HepG2 (cell line): ENCODE data around the gene MYLK. TPM values are rescaled to one million over a fixed set of nuclear protein-coding genes. Genes with fewer than 3 reads are reported as not detected.

Source experiments
- ATAC-seq: fragments of 200-7000 bp; cut with Tn5 transposase; 3 replicates; pipeline ENCODE4 v1.9.1; 2020; ENCODE audit warnings: mild to moderate bottlenecking, moderate library complexity
- BruUV-seq: library from RNA; stranded (reverse); fragments of 400-500 nt; replicated peaks from 2 replicates; lab custom pipeline; 2021; lab: Mats Ljungman, UMichigan
- CTCF ChIA-PET: fragments of 300-600 bp; formaldehyde crosslinking; extraction: SDS; loops from one replicate; lab custom pipeline; 2021; ENCODE audit warnings: low total read pairs, inconsistent platforms, low intra/inter-chr PET ratio; lab: Yijun Ruan, JAX
- POLR2A ChIA-PET: fragments of 350-600 bp; sonication (Branson Sonifier 250); formaldehyde crosslinking; loops from one replicate; lab custom pipeline; 2020; ENCODE audit warnings: antibody characterized with exemption, inconsistent platforms; lab: Yijun Ruan, JAX
- DNase-seq: peaks from one replicate; pipeline ENCODE4 v3.0.0-alpha.2; 2015; ENCODE audit warnings: low spot score
- FAIRE-seq: peaks from 3 replicates; lab custom pipeline; 2011; peaks lifted over from hg19 to GRCh38; lab: Jason Lieb, UNC
- H2AFZ ChIP-seq: one replicate; pipeline ENCODE4 v1.6.1; 2011; ENCODE audit warnings: low read length, inconsistent platforms
- H3K27ac ChIP-seq: fragments of 300-600 bp; 3 replicates; pipeline ENCODE4 v1.8.0; 2011; ENCODE audit warnings: mixed run types, mild to moderate bottlenecking, mixed read lengths, low read length, inconsistent platforms; ENCODE audit not compliant: insufficient read depth; ENCODE audit errors: extremely low read length
- H3K27me3 ChIP-seq, 2 experiments: fragments of 200-600 bp in 1 of 2; 2 replicates in 1 of 2; 3 replicates in 1 of 2; pipeline versions ENCODE4 v1.6.0 to v1.8.0; 2011; ENCODE audit warnings: low read length in 2 of 2, mild to moderate bottlenecking in 2 of 2, moderate library complexity in 2 of 2, inconsistent platforms in 1 of 2; ENCODE audit not compliant: insufficient read depth in 2 of 2, control insufficient read depth in 1 of 2
- H3K36me3 ChIP-seq, 2 experiments: fragments of 200-600 bp in 1 of 2; replicated peaks in 1 of 2; 2 replicates in 1 of 2; 3 replicates in 1 of 2; pipeline versions ENCODE4 v1.5.1 to v1.8.0; 2011; ENCODE audit warnings: low read length in 2 of 2, inconsistent platforms in 1 of 2; ENCODE audit not compliant: insufficient read depth in 2 of 2, control insufficient read depth in 1 of 2
- H3K4me1 ChIP-seq: 2 replicates; pipeline ENCODE4 v1.5.1; 2012; ENCODE audit warnings: low read length, inconsistent platforms; ENCODE audit not compliant: insufficient read depth
- H3K4me2 ChIP-seq: 2 replicates; pipeline ENCODE4 v1.6.0; 2011; ENCODE audit warnings: low read depth, low read length, inconsistent platforms
- H3K4me3 ChIP-seq, 3 experiments: fragments of 200-600 bp in 1 of 3; sonication (generic), shearing (Covaris generic) in 1 of 3; replicated peaks in 1 of 3; 2 replicates each; pipeline ENCODE4 v1.5.1; 2011 to 2016; ENCODE audit warnings: low read length in 3 of 3, inconsistent platforms in 2 of 3, low read depth in 2 of 3, mild to moderate bottlenecking in 2 of 3, control low read depth in 1 of 3, mixed read lengths in 1 of 3; ENCODE audit not compliant: insufficient read depth in 1 of 3
- H3K79me2 ChIP-seq: one replicate; pipeline ENCODE4 v1.6.1; 2011; ENCODE audit warnings: low read length, inconsistent platforms; ENCODE audit not compliant: insufficient read depth
- H3K9ac ChIP-seq: 2 replicates; pipeline ENCODE4 v1.6.0; 2011; ENCODE audit warnings: mild to moderate bottlenecking, low read depth, low read length, inconsistent platforms; ENCODE audit not compliant: insufficient read depth
- H3K9me3 ChIP-seq: 2 replicates; pipeline ENCODE4 v1.5.1; 2012; ENCODE audit warnings: mild to moderate bottlenecking, low read length
- H4K20me1 ChIP-seq: 2 replicates; pipeline ENCODE4 v1.6.0; 2011; ENCODE audit warnings: inconsistent platforms, mild to moderate bottlenecking, low read length, moderate library complexity; ENCODE audit not compliant: insufficient read depth
- ATF5 ChIP-seq: sonication (generic); formaldehyde crosslinking; IDR thresholded peaks from 2 replicates; pipeline ENCODE4 v1.4.0; 2020; ENCODE audit warnings: mild to moderate bottlenecking, low read depth, missing genetic modification reagents
- HMGXB4 ChIP-seq, 2 experiments: sonication (generic) in 1 of 2; formaldehyde crosslinking in 1 of 2; IDR thresholded peaks; 2 replicates each; pipeline versions ENCODE4 v1.4.0 to v1.6.1; 2018 to 2020; ENCODE audit warnings: missing genetic modification reagents in 2 of 2, borderline replicate concordance in 1 of 2, low read depth in 1 of 2, mild to moderate bottlenecking in 1 of 2, missing biosample characterization in 1 of 2
- YY1 ChIP-seq: IDR thresholded peaks from 2 replicates; pipeline ENCODE4 v1.6.1; 2011; ENCODE audit warnings: low read length, low read depth, moderate library complexity, mild to moderate bottlenecking; ENCODE audit not compliant: insufficient read depth, insufficient replicate concordance
- ZSCAN12 ChIP-seq: sonication (generic); formaldehyde crosslinking; IDR thresholded peaks from 2 replicates; pipeline ENCODE4 v1.9.0; 2021; ENCODE audit warnings: mild to moderate bottlenecking, missing genetic modification reagents
- WGBS: methylation state at CpG from one replicate; pipeline ENCODE4 v1.1.6; 2017; ENCODE audit warnings: low lambda C conversion rate; 5-methylcytosine and 5-hydroxymethylcytosine counted together
- in situ Hi-C: cut with HindIII; loops from 2 replicates; pipeline ENCODE4 v1.10.0; 2017; ENCODE audit warnings: low pct_unique_long_range_greater_than_20kb; ENCODE audit not compliant: extremely low pct_ligation_motif_present
- intact Hi-C: fragments of 100-400 bp; cut with micrococcal nuclease; formaldehyde crosslinking; loops from one replicate; pipeline ENCODE4 v1.10.0; 2022; ENCODE audit not compliant: unreplicated experiment
- polyA plus RNA-seq, 8 experiments: library from polyadenylated mRNA; depleted of rRNA in 3 of 8; stranded (reverse) in 7 of 8; unstranded in 1 of 8; fragments of >200 nt; fragmentation: Illumina TruSeq in 4 of 8; extraction: Trizol in 4 of 8; gene quantifications; 2 replicates each; pipeline versions ENCODE4 v1.2.1 to v1.2.3, GENCODE V29; 2011 to 2016; ENCODE audit warnings: low read depth in 4 of 8, missing spikeins in 1 of 8, mixed read lengths in 1 of 8; ENCODE audit not compliant: insufficient read depth in 1 of 8
- total RNA-seq, 5 experiments: library from RNA; depleted of rRNA; stranded (reverse); fragments of >200 nt; fragmentation: Illumina TruSeq; extraction: Trizol; gene quantifications; 2 replicates each; pipeline ENCODE4 v1.2.3, GENCODE V29; 2016; ENCODE audit warnings: low read depth in 1 of 5

The MYLK gene
- total and polyA plus RNA-seq, 2 of the 13 experiments (the other 11 are each of a cell fraction or from before 2014, with no cell fraction given) = 10.6 to 34.9 TPM

GRCh38 chr3:123637131-123637530 is 247.0 kb downstream of the MYLK start (continued):
- TF ChIP-seq ATF5 (CRISPR knock-in tag) (no peak), YY1 (no peak), ZSCAN12 (CRISPR knock-in tag) (no peak)

GRCh38 chr3:123636431-123636841 is 247.7 kb downstream of the MYLK start:
- H3K9ac ChIP-seq = no peak overlapping the region
- ATAC-seq (no peak), DNase-seq (no peak), FAIRE-seq (no peak)
- in situ Hi-C loops (no loop called here), intact Hi-C loops (loop anchor here (2.0 kb wide), 1 partner anchor 30 kb away; no protein-coding TSS in a partner anchor)
- no peaks in the 10 kb centered on the region for H4K20me1 ChIP-seq
- H3K4me3 ChIP-seq = no peak overlapping the region
- H3K27ac ChIP-seq = no peak overlapping the region
- ChIA-PET CTCF (no interaction called here), POLR2A (no interaction called here)
- no peaks in the 10 kb centered on the region for H3K27me3 ChIP-seq
- H2AFZ ChIP-seq = no peak overlapping the region
- peaks cover 49% of the 10 kb centered on the region for H3K4me1 ChIP-seq
- WGBS = 90% methylated on average over 6 of the region's 8 CpGs
- H3K4me2 ChIP-seq = no peak overlapping the region
- peaks cover 8 to 9% of the 10 kb centered on the region in 2 experiments; a peak in 3 of 5 replicates for H3K36me3 ChIP-seq
- H3K9me3 ChIP-seq = no peaks in the 10 kb centered on the region
- TF ChIP-seq HMGXB4 (CRISPR knock-in tag; IDR thresholded peaks at IDR 0.05; ENCODE audit: borderline replicate concordance in 1 of 2, low read depth in 1 of 2) = no peak
- H3K79me2 ChIP-seq = no peaks in the 10 kb centered on the region
- no TSS peak for BruUV-seq
